K562 (cell line): ENCODE data around the gene DMD. TPM values are rescaled to one million over a fixed set of nuclear protein-coding genes. Genes with fewer than 3 reads are reported as not detected.

Experiments
- EP300 ChIP-seq: IDR thresholded peaks from 2 replicates; pipeline ENCODE4 v1.6.1; 2012; ENCODE audit warnings: low read length, improper control_type of control experiment
- FIP1L1 ChIP-seq: fragments of 200-400 bp; formaldehyde crosslinking; IDR thresholded peaks from 2 replicates; pipeline ENCODE4 v1.6.1; 2018; ENCODE audit warnings: mild to moderate bottlenecking, low read depth, low read length; ENCODE audit not compliant: poor library complexity, severe bottlenecking
- MNT ChIP-seq, 2 experiments: fragments of 450-650 bp; conservative IDR thresholded peaks; 2 replicates each; pipeline ENCODE4 v1.6.1; 2017; ENCODE audit warnings: mild to moderate bottlenecking in 2 of 2, moderate library complexity in 2 of 2
- ZHX1 ChIP-seq: fragments of 150-350 bp; conservative IDR thresholded peaks from 2 replicates; pipeline ENCODE4 v1.6.1; 2014; ENCODE audit warnings: low read length
- polyA plus RNA-seq, 8 experiments: library from polyadenylated mRNA; depleted of rRNA in 4 of 8; stranded (reverse) in 5 of 8; unstranded in 3 of 8; fragments of >200 nt; fragmentation: Nextera tagmentation in 2 of 8; fragmentation: Illumina TruSeq in 1 of 8; extraction: Ambion mirVana in 2 of 8; extraction: Trizol in 1 of 8; gene quantifications; 2 replicates each; pipeline versions ENCODE4 v1.2.1 to v1.2.3, GENCODE V29; 2011 to 2014; ENCODE audit warnings: inconsistent platforms in 1 of 8, missing spikeins in 1 of 8
- total RNA-seq, 7 experiments: library from RNA; depleted of rRNA in 6 of 7; stranded (reverse); fragments of >200 nt in 6 of 7; fragmentation: Illumina TruSeq in 2 of 7; extraction: Trizol in 2 of 7; gene quantifications; 2 replicates each; pipeline versions ENCODE4 v1.2.1 to v1.2.3, GENCODE V29; 2011 to 2021; ENCODE audit warnings: low replicate concordance in 1 of 7
- TF ChIP-seq, protein P1 (sequence below): fragments of 250-450 bp; sonication (Bioruptor Pico); IDR thresholded peaks from 2 replicates; pipeline ENCODE4 v1.4.0; 2020; ENCODE audit warnings: mild to moderate bottlenecking, moderate library complexity, borderline replicate concordance

Gene DMD
- total and polyA plus RNA-seq, 9 of the 15 experiments (the other 6 are each of a cell fraction or from before 2014, with no cell fraction given), result 3.8 to 20.4 (median 11.4) TPM

DNA sequence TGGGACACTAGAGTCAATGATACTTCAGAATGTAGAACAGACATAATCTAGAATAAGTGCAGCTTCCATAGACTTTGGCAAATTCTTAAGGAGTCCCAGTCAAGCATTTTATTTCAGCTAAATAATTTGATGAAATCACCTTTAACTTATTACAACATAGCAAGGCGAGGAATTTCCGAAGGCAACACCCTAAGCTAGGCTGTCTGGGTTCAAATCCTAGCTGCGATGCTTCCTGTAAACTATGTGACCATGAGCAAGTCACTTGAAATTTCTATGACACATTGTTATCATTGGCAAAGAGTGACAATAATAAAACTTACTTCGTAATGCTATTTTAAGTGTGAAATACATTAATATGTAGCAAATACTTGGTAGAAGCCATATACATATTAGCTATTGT lies 679.1 kb downstream of the DMD start (continued):
- TF ChIP-seq ZHX1 (no peak), FIP1L1 (no peak), MNT (conservative IDR thresholded peaks at IDR 0.05) (no peak), EP300 (no peak)
- TF ChIP-seq, protein P1, sequence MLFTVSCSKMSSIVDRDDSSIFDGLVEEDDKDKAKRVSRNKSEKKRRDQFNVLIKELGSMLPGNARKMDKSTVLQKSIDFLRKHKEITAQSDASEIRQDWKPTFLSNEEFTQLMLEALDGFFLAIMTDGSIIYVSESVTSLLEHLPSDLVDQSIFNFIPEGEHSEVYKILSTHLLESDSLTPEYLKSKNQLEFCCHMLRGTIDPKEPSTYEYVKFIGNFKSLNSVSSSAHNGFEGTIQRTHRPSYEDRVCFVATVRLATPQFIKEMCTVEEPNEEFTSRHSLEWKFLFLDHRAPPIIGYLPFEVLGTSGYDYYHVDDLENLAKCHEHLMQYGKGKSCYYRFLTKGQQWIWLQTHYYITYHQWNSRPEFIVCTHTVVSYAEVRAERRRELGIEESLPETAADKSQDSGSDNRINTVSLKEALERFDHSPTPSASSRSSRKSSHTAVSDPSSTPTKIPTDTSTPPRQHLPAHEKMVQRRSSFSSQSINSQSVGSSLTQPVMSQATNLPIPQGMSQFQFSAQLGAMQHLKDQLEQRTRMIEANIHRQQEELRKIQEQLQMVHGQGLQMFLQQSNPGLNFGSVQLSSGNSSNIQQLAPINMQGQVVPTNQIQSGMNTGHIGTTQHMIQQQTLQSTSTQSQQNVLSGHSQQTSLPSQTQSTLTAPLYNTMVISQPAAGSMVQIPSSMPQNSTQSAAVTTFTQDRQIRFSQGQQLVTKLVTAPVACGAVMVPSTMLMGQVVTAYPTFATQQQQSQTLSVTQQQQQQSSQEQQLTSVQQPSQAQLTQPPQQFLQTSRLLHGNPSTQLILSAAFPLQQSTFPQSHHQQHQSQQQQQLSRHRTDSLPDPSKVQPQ (CRISPR knock-in tag), result no peak
- TF ChIP-seq, all 486 proteins: peak for 0
